Trophoblast cell (in vitro differentiated cells and primary cell): ENCODE measurements around the gene TRIM24.

Source experiments
- DNase-seq, 2 donors: peaks; one replicate each; pipeline ENCODE4 v3.0.0-alpha.2; 2016
- H2AFZ ChIP-seq: 2 replicates; pipeline ENCODE4 v1.6.1; 2013; ENCODE audit warnings: low read length, moderate library complexity, mild to moderate bottlenecking; ENCODE audit not compliant: insufficient read depth, poor library complexity
- H2AK5ac ChIP-seq: 2 replicates; pipeline ENCODE4 v1.6.1; 2013; ENCODE audit warnings: mild to moderate bottlenecking, low read length
- H2BK120ac ChIP-seq: 2 replicates; pipeline ENCODE4 v1.6.1; 2013; ENCODE audit warnings: low read length, mild to moderate bottlenecking, moderate library complexity; ENCODE audit not compliant: insufficient read depth, poor library complexity
- H2BK12ac ChIP-seq: 2 replicates; pipeline ENCODE4 v1.6.1; 2013; ENCODE audit warnings: mild to moderate bottlenecking, low read length, moderate library complexity
- H2BK5ac ChIP-seq: 2 replicates; pipeline ENCODE4 v1.6.1; 2013; ENCODE audit warnings: low read length, low read depth, moderate library complexity, mild to moderate bottlenecking; ENCODE audit not compliant: poor library complexity
- H3K14ac ChIP-seq: 2 replicates; pipeline ENCODE4 v1.6.1; 2013; ENCODE audit warnings: mild to moderate bottlenecking, low read length
- H3K18ac ChIP-seq: 2 replicates; pipeline ENCODE4 v1.6.1; 2013; ENCODE audit warnings: mild to moderate bottlenecking, low read length
- H3K23ac ChIP-seq: 2 replicates; pipeline ENCODE4 v1.6.1; 2013; ENCODE audit warnings: low read length
- H3K27ac ChIP-seq: 2 replicates; pipeline ENCODE4 v1.5.1; 2013; ENCODE audit warnings: low read depth, mild to moderate bottlenecking, inconsistent platforms, low read length, moderate library complexity
- H3K27me3 ChIP-seq: 2 replicates; pipeline ENCODE4 v1.6.1; 2013; ENCODE audit warnings: inconsistent platforms, mild to moderate bottlenecking, low read length, moderate library complexity; ENCODE audit not compliant: insufficient read depth
- H3K36me3 ChIP-seq, 2 experiments: 1 replicate in 1 of 2; 2 replicates in 1 of 2; pipeline ENCODE4 v1.6.1; 2013; ENCODE audit warnings: low read length in 2 of 2, mild to moderate bottlenecking in 2 of 2, moderate library complexity in 1 of 2; ENCODE audit not compliant: insufficient read depth in 2 of 2, control insufficient read depth in 1 of 2
- H3K4ac ChIP-seq: 2 replicates; pipeline ENCODE4 v1.6.1; 2013; ENCODE audit warnings: low read depth, mild to moderate bottlenecking, low read length, moderate library complexity
- H3K4me1 ChIP-seq, 2 experiments: 1 replicate in 1 of 2; 2 replicates in 1 of 2; pipeline ENCODE4 v1.6.1; 2013; ENCODE audit warnings: low read length in 2 of 2, mild to moderate bottlenecking in 2 of 2, moderate library complexity in 1 of 2; ENCODE audit not compliant: insufficient read depth in 2 of 2, control insufficient read depth in 1 of 2
- H3K4me2 ChIP-seq: 2 replicates; pipeline ENCODE4 v1.6.1; 2013; ENCODE audit warnings: inconsistent platforms, mild to moderate bottlenecking, low read length, moderate library complexity
- H3K4me3 ChIP-seq: 2 replicates; pipeline ENCODE4 v1.5.1; 2013; ENCODE audit warnings: mild to moderate bottlenecking, low read depth, low read length, inconsistent platforms
- H3K79me1 ChIP-seq: one replicate; pipeline ENCODE4 v1.6.1; 2013; ENCODE audit warnings: low read length
- H3K79me2 ChIP-seq: 2 replicates; pipeline ENCODE4 v1.6.1; 2013; ENCODE audit warnings: low read length, mild to moderate bottlenecking; ENCODE audit not compliant: control insufficient read depth, insufficient read depth, poor library complexity
- H3K9ac ChIP-seq: 2 replicates; pipeline ENCODE4 v1.6.1; 2013; ENCODE audit warnings: mild to moderate bottlenecking, low read length
- H3K9me3 ChIP-seq: 2 replicates; pipeline ENCODE4 v1.6.1; 2013; ENCODE audit warnings: low read depth, mild to moderate bottlenecking, control low read depth, inconsistent platforms, low read length; ENCODE audit not compliant: insufficient read depth
- H4K12ac ChIP-seq: 2 replicates; pipeline ENCODE4 v1.6.1; 2013; ENCODE audit warnings: low read depth, mild to moderate bottlenecking, low read length, moderate library complexity
- H4K8ac ChIP-seq: 2 replicates; pipeline ENCODE4 v1.6.1; 2013; ENCODE audit warnings: low read depth, mild to moderate bottlenecking, low read length, moderate library complexity
- H4K91ac ChIP-seq: one replicate; pipeline ENCODE4 v1.6.1; 2013; ENCODE audit warnings: low read depth, mild to moderate bottlenecking, low read length, moderate library complexity
- WGBS: extraction: QIAGEN DNeasy Blood & Tissue Kit; methylation state at CpG from one replicate; pipeline ENCODE4 v1.1.7; 2013; ENCODE audit warnings: missing lambda C conversion rate; ENCODE audit not compliant: insufficient read length, insufficient coverage; ENCODE audit errors: extremely low coverage; 5-methylcytosine and 5-hydroxymethylcytosine counted together

TRIM24 gene

GRCh38 chr7:138546064-138546619, 86.1 kb downstream of the TRIM24 start:
- no peaks in the 10 kb centered on the region for H3K9me3 ChIP-seq
- no peak overlapping the region for H3K14ac ChIP-seq
- no peaks in the 10 kb centered on the region for H3K79me1 ChIP-seq
- DNase-seq: no peak
- H3K4me2 ChIP-seq: no peak overlapping the region
- H3K4me3 ChIP-seq: no peak overlapping the region
- no peak overlapping the region for H4K12ac ChIP-seq
- H2BK12ac ChIP-seq: no peak overlapping the region
- no peak overlapping the region for H3K23ac ChIP-seq
- no peak overlapping the region for H2AK5ac ChIP-seq
- H3K9ac ChIP-seq: no peak overlapping the region
- no peak overlapping the region for H4K91ac ChIP-seq
- H3K4ac ChIP-seq: no peak overlapping the region
- no peak overlapping the region for H2BK120ac ChIP-seq
- H4K8ac ChIP-seq: no peak overlapping the region
- no peaks in the 10 kb centered on the region for H3K79me2 ChIP-seq
- no peaks in the 10 kb centered on the region for H3K27me3 ChIP-seq
- H2AFZ ChIP-seq: no peak overlapping the region
- H3K18ac ChIP-seq: no peak overlapping the region
- WGBS: no CpG with 5 or more reads among the region's 5 CpGs
- H3K4me1 ChIP-seq: no peaks in the 10 kb centered on the region
- H3K36me3 ChIP-seq: peaks cover 10 to 23% of the 10 kb centered on the region in 2 experiments
- H2BK5ac ChIP-seq: no peak overlapping the region
- H3K27ac ChIP-seq: no peak overlapping the region

GRCh38 chr7:138546829-138547228, 86.8 kb downstream of the TRIM24 start:
- H3K4me3 ChIP-seq: no peak overlapping the region
- H3K23ac ChIP-seq: no peak overlapping the region
- H3K18ac ChIP-seq: no peak overlapping the region
- H3K4ac ChIP-seq: no peak overlapping the region
- no peaks in the 10 kb centered on the region for H3K9me3 ChIP-seq
- H4K91ac ChIP-seq: no peak overlapping the region
- H3K79me2 ChIP-seq: no peaks in the 10 kb centered on the region
- no peak overlapping the region for H4K12ac ChIP-seq
- H3K36me3 ChIP-seq: peaks cover 11 to 25% of the 10 kb centered on the region in 2 experiments
- no peak overlapping the region for H2AFZ ChIP-seq
- no peak overlapping the region for H2BK12ac ChIP-seq
- no peak overlapping the region for H2BK5ac ChIP-seq
- no CpG with 5 or more reads among the region's 2 CpGs for WGBS
- no peak overlapping the region for H3K9ac ChIP-seq
- no peaks in the 10 kb centered on the region for H3K79me1 ChIP-seq
- no peak overlapping the region for H3K14ac ChIP-seq
- no peak overlapping the region for H4K8ac ChIP-seq
- H2AK5ac ChIP-seq: no peak overlapping the region
- H2BK120ac ChIP-seq: no peak overlapping the region
- no peak overlapping the region for H3K4me2 ChIP-seq
- no peaks in the 10 kb centered on the region for H3K4me1 ChIP-seq
- H3K27ac ChIP-seq: no peak overlapping the region
- H3K27me3 ChIP-seq: no peaks in the 10 kb centered on the region
- DNase-seq: no peak

GRCh38 chr7:138549082-138549481, 89.0 kb downstream of the TRIM24 start:
- H3K4me1 ChIP-seq: no peaks in the 10 kb centered on the region
- no peak overlapping the region for H3K14ac ChIP-seq
- H2BK12ac ChIP-seq: no peak overlapping the region
- no CpG with 5 or more reads among the region's 1 CpG for WGBS
- no peak overlapping the region for H3K18ac ChIP-seq
- no peak for DNase-seq
- no peaks in the 10 kb centered on the region for H3K79me1 ChIP-seq
- no peak overlapping the region for H3K4me2 ChIP-seq
- H4K12ac ChIP-seq: no peak overlapping the region
- H3K27me3 ChIP-seq: no peaks in the 10 kb centered on the region
- H3K4me3 ChIP-seq: no peak overlapping the region
- H3K4ac ChIP-seq: no peak overlapping the region
- H2AFZ ChIP-seq: no peak overlapping the region
- H4K8ac ChIP-seq: no peak overlapping the region
- H3K9ac ChIP-seq: no peak overlapping the region
- H2BK5ac ChIP-seq: no peak overlapping the region
- no peak overlapping the region for H4K91ac ChIP-seq
- peaks cover 13 to 28% of the 10 kb centered on the region in 2 experiments for H3K36me3 ChIP-seq
- no peak overlapping the region for H3K27ac ChIP-seq
- no peak overlapping the region for H2BK120ac ChIP-seq
- H3K79me2 ChIP-seq: no peaks in the 10 kb centered on the region
- no peak overlapping the region for H3K23ac ChIP-seq
- no peak overlapping the region for H2AK5ac ChIP-seq
- H3K9me3 ChIP-seq: no peaks in the 10 kb centered on the region

- H3K9ac ChIP-seq: no peak overlapping the region
Measured at GRCh38 chr7:138550337-138550736, 90.3 kb downstream of the TRIM24 start.

More at GRCh38 chr7:138550337-138550736, 90.3 kb downstream of the TRIM24 start:
- Histone ChIP-seq H3K9me3 (peaks cover 2% of the 10 kb centered on the region), H4K91ac (no peak overlapping the region), H3K23ac (no peak overlapping the region), H4K8ac (no peak overlapping the region), H3K27me3 (no peaks in the 10 kb centered on the region), H3K4ac (no peak overlapping the region), H3K4me1 (no peaks in the 10 kb centered on the region), H2BK5ac (no peak overlapping the region), H3K79me1 (no peaks in the 10 kb centered on the region), H3K27ac (no peak overlapping the region), H2BK120ac (no peak overlapping the region), H2AK5ac (no peak overlapping the region), H3K14ac (no peak overlapping the region), H3K79me2 (no peaks in the 10 kb centered on the region), H3K4me2 (no peak overlapping the region), H2AFZ (no peak overlapping the region), H3K36me3 (peaks cover 14 to 27% of the 10 kb centered on the region in 2 experiments), H2BK12ac (no peak overlapping the region), H4K12ac (no peak overlapping the region), H3K18ac (no peak overlapping the region), H3K4me3 (no peak overlapping the region)
- no peak for DNase-seq
- WGBS: no CpG with 5 or more reads among the region's 3 CpGs
